ENCODE measurements around the gene IL20RB.

DNA sequence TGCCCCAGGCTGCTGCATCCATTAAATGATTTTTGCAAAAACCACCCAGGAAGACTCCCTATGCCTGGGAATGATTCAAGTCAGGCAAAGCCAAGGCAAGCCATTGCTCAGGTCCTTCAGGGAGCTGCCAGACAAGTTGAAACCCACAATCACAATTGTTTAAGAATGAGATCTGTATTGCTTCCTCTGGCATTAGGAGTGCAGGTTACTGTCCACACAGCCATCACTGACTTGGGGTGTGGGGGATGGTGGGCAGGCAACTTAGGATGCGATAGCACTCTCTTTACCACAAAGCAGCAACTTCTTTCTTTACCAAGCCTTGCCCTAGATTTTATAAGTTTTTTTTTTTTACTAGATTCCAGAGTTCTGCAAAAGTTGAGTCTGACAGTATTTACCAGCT is 15.0 kb upstream of the IL20RB start:
- TF ChIP-seq EZH2 (IDR thresholded peaks at IDR 0.05; ENCODE audit: insufficient read depth, poor library complexity, severe bottlenecking), result no peak
- no peak for TF ChIP-seq EZH2phosphoT487 (IDR thresholded peaks at IDR 0.05; ENCODE audit: insufficient read depth, low read depth)

Data from GM23248 (cell line).